K562 treated with DMSO at 1 percent for 12 hours (cell line): ENCODE data around the gene CALCR. TPM values are rescaled to one million over a fixed set of nuclear protein-coding genes. Genes with fewer than 3 reads are reported as not detected.

Experiments used
- total RNA-seq: library from RNA; unstranded; fragments of 300-600 nt; gene quantifications from 2 replicates; pipeline ENCODE4 v1.2.3, GENCODE V29; 2022; ENCODE audit not compliant: insufficient read depth

The CALCR gene
- total RNA-seq, result not detected in 2 replicates

GRCh38 chr7:93574646-93575554 is at the start of gene CALCR:
Gene CALCR, minus strand, starts transcription at chr7:93574724. Its CDS starts 87,743 bp downstream, at chr7:93486981.

